ENCODE measurements around the gene JMJD7. TPM values are rescaled to one million over a fixed set of nuclear protein-coding genes. Genes with fewer than 3 reads are reported as not detected.

The JMJD7 gene
- total RNA-seq, 1 experiment from 2014 or later: 13.5 TPM

DNA sequence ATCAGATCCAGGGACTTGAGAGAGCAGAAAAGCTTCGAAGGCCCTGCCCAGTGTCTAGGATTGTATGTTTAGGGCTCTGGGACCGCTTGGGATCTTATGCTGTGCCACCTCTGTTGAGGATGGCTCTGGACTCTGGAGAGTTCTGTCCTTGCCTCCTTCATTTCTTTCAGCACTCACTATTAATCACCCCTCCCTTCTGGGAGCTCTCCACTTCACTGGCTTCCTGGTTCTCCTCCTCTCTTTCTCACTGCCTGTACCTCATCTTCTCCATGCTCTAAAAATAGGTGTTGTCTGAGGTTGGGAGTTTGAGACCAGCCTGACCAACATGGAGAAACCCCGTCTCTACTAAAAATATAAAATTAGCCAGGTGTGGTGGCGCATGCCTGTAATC, 36.4 kb upstream of the JMJD7 start:
- Histone ChIP-seq H3K4me3 (replicated peaks in 1 of 2; ENCODE audit: low read depth in 1 of 2, low read length in 2 of 2) (peak overlapping the region in 1 of 2 experiments; percentile 36; a peak in 2 of 4 replicates), H3K4me2 (ENCODE audit: low read length) (peak overlapping the region; percentile 75), H3K4me1 (ENCODE audit: control insufficient read depth in 1 of 2, insufficient read depth in 2 of 2, low read length in 2 of 2) (peaks cover 20 to 39% of the 10 kb centered on the region in 2 experiments), H3K9me3 (ENCODE audit: control insufficient read depth in 1 of 2, insufficient read depth in 1 of 2, low read depth in 1 of 2, low read length in 2 of 2) (no peaks in the 10 kb centered on the region), H2AFZ (ENCODE audit: low read depth, low read length, poor library complexity, severe bottlenecking) (no peak overlapping the region), H3K9ac (ENCODE audit: low read length) (peak overlapping the region; percentile 22; the same call in 1 of the 2 replicates), H3K36me3 (ENCODE audit: control insufficient read depth in 1 of 2, insufficient read depth in 2 of 2, low read length in 2 of 2) (no peaks in the 10 kb centered on the region), H3K9me2 (ENCODE audit: insufficient read depth) (no peaks in the 10 kb centered on the region), H3K79me2 (ENCODE audit: insufficient read depth, low read length) (no peaks in the 10 kb centered on the region; the same call in none of the 2 replicates), H4K20me1 (ENCODE audit: insufficient read depth) (no peaks in the 10 kb centered on the region), H3K27ac (ENCODE audit: low read depth, low read length) (peak overlapping the region; percentile 66), H3K27me3 (ENCODE audit: insufficient read depth, low read length) (no peaks in the 10 kb centered on the region)
- ChIA-PET POLR2A (interaction anchor here (0.6 to 0.9 kb wide), 2 partner anchors 13 to 17 kb away, joined by 3 to 6 read pairs; partner anchors contain the start of gene MAPKBP1), RAD21 (ENCODE audit: low non-redundant PET in 1 of 2, low total read pairs in 2 of 2, uncharacterized antibody in 2 of 2, unreplicated experiment in 2 of 2) (no interaction called here), CTCF (interaction anchor here (4.1 kb wide), 1 partner anchor 18 kb away, joined by 22 read pairs; the partner anchor contains the start of gene MAPKBP1)
- no peak for ATAC-seq
- TF ChIP-seq ELF1 (IDR thresholded peaks at IDR 0.05; ENCODE audit: borderline replicate concordance, low read depth) (no peak), SIN3A (IDR thresholded peaks at IDR 0.05; ENCODE audit: low read depth) (no peak), EZH2 (IDR thresholded peaks at IDR 0.05) (no peak), ZNF274 (IDR thresholded peaks at IDR 0.05; ENCODE audit: low read depth, low read length) (no peak), SP1 (IDR thresholded peaks at IDR 0.05; ENCODE audit: low read depth) (no peak), TCF7L2 (IDR thresholded peaks at IDR 0.05; ENCODE audit: borderline replicate concordance, extremely low read depth, insufficient read depth, insufficient read length) (no peak), EZH2phosphoT487 (IDR thresholded peaks at IDR 0.05; ENCODE audit: borderline replicate concordance) (no peak)
- TF ChIP-seq, protein P1, sequence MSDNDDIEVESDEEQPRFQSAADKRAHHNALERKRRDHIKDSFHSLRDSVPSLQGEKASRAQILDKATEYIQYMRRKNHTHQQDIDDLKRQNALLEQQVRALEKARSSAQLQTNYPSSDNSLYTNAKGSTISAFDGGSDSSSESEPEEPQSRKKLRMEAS (IDR thresholded peaks at IDR 0.05): no peak
- TF ChIP-seq, protein P2, sequence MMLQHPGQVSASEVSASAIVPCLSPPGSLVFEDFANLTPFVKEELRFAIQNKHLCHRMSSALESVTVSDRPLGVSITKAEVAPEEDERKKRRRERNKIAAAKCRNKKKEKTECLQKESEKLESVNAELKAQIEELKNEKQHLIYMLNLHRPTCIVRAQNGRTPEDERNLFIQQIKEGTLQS (IDR thresholded peaks at IDR 0.05): no peak
- intact Hi-C loops (cut with micrococcal nuclease): no loop called here
- BruUV-seq (replicated peaks): no TSS peak
- DNase-seq (ENCODE audit: low read depth, low spot score): no peak

Data from HCT116 (cell line).